Nephron (organoid): ENCODE results near the gene MANBA.

ENCODE experiments used
- H3K27ac Mint-ChIP-seq, 3 experiments: 2 replicates each; pipeline ENCODE4 v1.8.0; 2020; ENCODE audit warnings: mixed read lengths in 3 of 3, mild to moderate bottlenecking in 2 of 3, moderate library complexity in 1 of 3
- H3K27me3 Mint-ChIP-seq: 2 replicates; pipeline ENCODE4 v1.8.0; 2021; ENCODE audit warnings: low read depth, mild to moderate bottlenecking, moderate library complexity, mixed read lengths
- H3K36me3 Mint-ChIP-seq: 2 replicates; pipeline ENCODE4 v1.8.0; 2020; ENCODE audit warnings: low read depth, mixed read lengths
- H3K4me1 Mint-ChIP-seq: 2 replicates; pipeline ENCODE4 v1.8.0; 2020; ENCODE audit warnings: mixed read lengths
- H3K4me3 Mint-ChIP-seq, 3 experiments: 2 replicates each; pipeline ENCODE4 v1.8.0; 2020; ENCODE audit warnings: mild to moderate bottlenecking in 3 of 3, mixed read lengths in 3 of 3, moderate library complexity in 2 of 3
- H3K9me3 Mint-ChIP-seq: 2 replicates; pipeline ENCODE4 v1.8.0; 2020; ENCODE audit warnings: mixed read lengths
- CTCF ChIP-seq, 3 experiments: fragments of 200-600 bp; sonication (generic); IDR thresholded peaks; one replicate each; pipeline ENCODE4 v1.5.0; 2021; ENCODE audit warnings: antibody characterized with exemption in 3 of 3; ENCODE audit not compliant: unreplicated experiment in 3 of 3

The MANBA gene

GRCh38 chr4:102608190-102608589 lies 152.6 kb downstream of the MANBA start:
- Mint-ChIP-seq H3K27me3 (no peaks in the 10 kb centered on the region), H3K9me3 (no peaks in the 10 kb centered on the region), H3K4me3 (no peak overlapping the region), H3K36me3 (peaks cover 55% of the 10 kb centered on the region), H3K4me1 (peaks cover 5% of the 10 kb centered on the region), H3K27ac (no peak overlapping the region)
- no peak for TF ChIP-seq CTCF (IDR thresholded peaks at IDR 0.05; ENCODE audit: unreplicated experiment in 3 of 3)

- Mint-ChIP-seq H3K9me3 (no peaks in the 10 kb centered on the region), H3K4me1 (peaks cover 5% of the 10 kb centered on the region), H3K4me3 (no peak overlapping the region), H3K27me3 (no peaks in the 10 kb centered on the region), H3K27ac (no peak overlapping the region), H3K36me3 (peaks cover 52% of the 10 kb centered on the region)
- no peak for TF ChIP-seq CTCF (IDR thresholded peaks at IDR 0.05; ENCODE audit: unreplicated experiment in 3 of 3)
Observed at GRCh38 chr4:102606846-102607450, 153.8 kb downstream of the MANBA start.

GRCh38 chr4:102606261-102606660 lies 154.5 kb downstream of the MANBA start:
- Mint-ChIP-seq H3K27me3 (no peaks in the 10 kb centered on the region), H3K4me3 (no peak overlapping the region), H3K36me3 (peaks cover 56% of the 10 kb centered on the region), H3K9me3 (no peaks in the 10 kb centered on the region), H3K27ac (no peak overlapping the region), H3K4me1 (peaks cover 5% of the 10 kb centered on the region)
- no peak for TF ChIP-seq CTCF (IDR thresholded peaks at IDR 0.05; ENCODE audit: unreplicated experiment in 3 of 3)

- H3K4me1 Mint-ChIP-seq: peaks cover 6% of the 10 kb centered on the region
- no peak overlapping the region for H3K27ac Mint-ChIP-seq
- no peaks in the 10 kb centered on the region for H3K27me3 Mint-ChIP-seq
- no peak overlapping the region for H3K4me3 Mint-ChIP-seq
- H3K36me3 Mint-ChIP-seq: peaks cover 59% of the 10 kb centered on the region
- no peak for TF ChIP-seq CTCF (IDR thresholded peaks at IDR 0.05; ENCODE audit: unreplicated experiment in 3 of 3)
- no peaks in the 10 kb centered on the region for H3K9me3 Mint-ChIP-seq
Observed at GRCh38 chr4:102604222-102604940, 156.4 kb downstream of the MANBA start.

- peaks cover 63% of the 10 kb centered on the region for H3K36me3 Mint-ChIP-seq
- H3K4me1 Mint-ChIP-seq: peaks cover 25% of the 10 kb centered on the region
- H3K4me3 Mint-ChIP-seq: no peak overlapping the region
- no peaks in the 10 kb centered on the region for H3K27me3 Mint-ChIP-seq
- TF ChIP-seq CTCF (IDR thresholded peaks at IDR 0.05; ENCODE audit: unreplicated experiment in 3 of 3): no peak
- peak overlapping the region; percentile 41 to 84 (median 63) for H3K27ac Mint-ChIP-seq
- no peaks in the 10 kb centered on the region for H3K9me3 Mint-ChIP-seq
Observed at GRCh38 chr4:102601586-102602227, 159.1 kb downstream of the MANBA start.
